ENCODE results near the gene SESTD1. TPM values are rescaled to one million over a fixed set of nuclear protein-coding genes. Genes with fewer than 3 reads are reported as not detected.

The SESTD1 gene
- total RNA-seq, 1 donor = 14.2 TPM

Other genes starting within 250 kb of the SESTD1 start
- gene CCDC141, start 214.7 kb downstream of the SESTD1 start, total RNA-seq = under 0.01 TPM in 1 of 2 replicates, not detected in the other